HG03558 (cell line): ENCODE results near the gene PHKG1.
"Not testable (repeated sequence)": the region's sequence is repeated elsewhere in the genome, so short reads cannot be mapped to it uniquely, and the experiment has no call there.

Experiments
- ATAC-seq: cut with Tn5 transposase; IDR thresholded peaks from one replicate; pipeline ENCODE4 v1.9.1; 2021; ENCODE audit warnings: moderate number of reproducible peaks; ENCODE audit not compliant: unreplicated experiment; ENCODE audit errors: extremely low read depth

PHKG1 gene

DNA sequence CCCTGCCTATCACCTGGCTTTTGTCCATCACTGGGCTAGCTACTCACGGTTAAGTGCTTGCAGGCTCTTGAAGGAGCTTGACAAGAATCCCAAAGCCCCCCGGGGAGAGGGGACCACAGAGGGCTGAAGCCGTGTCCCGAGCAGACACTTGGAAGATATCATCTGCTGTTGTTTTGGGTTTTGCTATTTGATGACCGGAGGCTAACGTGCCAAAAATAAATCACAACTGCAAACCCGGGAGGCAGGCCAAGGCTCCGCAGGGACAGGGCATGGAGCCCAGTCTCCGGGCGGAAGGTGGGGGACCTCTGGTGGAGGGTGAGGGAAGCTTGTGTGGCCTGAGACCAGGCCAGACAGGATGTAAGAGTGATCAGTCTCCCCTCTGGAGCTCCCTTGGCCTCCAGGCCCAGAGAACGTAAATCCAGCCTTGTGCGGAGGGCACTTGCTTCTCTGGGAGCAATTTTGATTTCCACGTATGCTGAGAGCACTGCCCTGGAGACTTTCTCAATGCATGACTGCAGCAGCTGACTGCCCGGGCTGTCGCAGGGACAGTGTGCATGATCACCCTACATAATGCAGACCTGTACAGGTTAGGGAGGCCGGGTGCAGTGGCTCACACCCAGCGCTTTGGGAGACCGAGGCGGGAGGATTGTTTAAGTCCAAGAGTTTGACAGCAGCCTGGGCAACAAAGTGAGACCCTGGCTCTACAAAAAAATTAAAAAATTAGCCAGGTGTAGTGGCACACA, at the start of gene PHKG1:
TSS of gene PHKG1 (minus strand) at position 164 of the 743 bp plus-strand sequence. CDS start 4,011 bp downstream, outside the sequence.
- no peak for ATAC-seq

DNA sequence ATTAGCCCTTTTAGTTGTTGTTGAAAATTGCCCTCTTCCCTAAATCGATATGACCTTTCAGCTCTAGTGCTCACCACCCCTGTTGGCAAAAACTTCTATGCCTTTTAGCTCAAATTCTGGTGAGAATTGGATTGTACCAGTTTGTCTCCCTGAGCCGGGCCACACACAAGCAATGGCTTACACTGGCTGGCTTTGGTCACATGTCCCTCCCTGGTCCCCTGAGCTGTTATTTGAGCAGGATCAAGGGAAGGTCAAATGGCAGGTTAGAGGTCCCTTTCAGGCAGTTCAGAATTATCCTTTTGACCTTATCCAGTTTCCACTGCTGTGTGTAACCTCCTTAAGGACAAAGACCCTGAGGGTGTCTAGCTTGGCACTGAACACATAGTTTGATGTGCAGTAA, 38.3 kb upstream of the PHKG1 start:
- not testable (repeated sequence) for ATAC-seq

DNA sequence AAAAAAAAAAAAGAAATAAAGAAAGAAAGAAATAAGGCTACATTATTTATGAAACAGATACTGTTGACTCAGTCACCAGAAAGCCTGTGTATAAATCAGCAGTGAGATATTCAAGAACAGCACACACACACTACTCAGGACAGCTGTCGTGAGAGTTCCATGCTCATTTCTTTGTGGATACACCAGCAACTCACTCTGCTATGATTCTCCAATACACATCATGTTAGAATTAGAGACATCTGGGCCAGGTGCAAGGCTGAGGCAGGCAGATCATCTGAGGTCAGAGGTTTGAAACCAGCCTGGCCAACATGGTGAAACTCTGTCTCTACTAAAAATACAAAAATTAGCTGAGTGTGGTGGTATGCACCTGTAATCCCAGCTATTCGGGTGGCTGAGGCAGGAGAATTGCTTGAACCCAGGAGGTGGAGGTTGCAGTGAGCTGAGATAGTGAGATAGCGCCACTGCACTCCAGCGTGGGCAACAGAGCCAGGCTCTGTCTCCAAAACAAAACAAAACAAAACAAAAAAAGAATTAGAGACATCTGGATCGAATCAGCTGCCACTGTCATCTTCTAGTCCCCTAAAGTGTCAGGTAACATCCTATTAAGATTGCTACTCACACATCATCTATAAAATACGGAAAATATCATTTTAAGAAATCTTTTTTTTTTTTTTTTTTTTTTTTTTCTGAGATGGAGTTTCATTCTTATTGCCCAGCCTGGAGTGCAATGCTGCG, 34.7 kb upstream of the PHKG1 start:
- ATAC-seq: no peak

DNA sequence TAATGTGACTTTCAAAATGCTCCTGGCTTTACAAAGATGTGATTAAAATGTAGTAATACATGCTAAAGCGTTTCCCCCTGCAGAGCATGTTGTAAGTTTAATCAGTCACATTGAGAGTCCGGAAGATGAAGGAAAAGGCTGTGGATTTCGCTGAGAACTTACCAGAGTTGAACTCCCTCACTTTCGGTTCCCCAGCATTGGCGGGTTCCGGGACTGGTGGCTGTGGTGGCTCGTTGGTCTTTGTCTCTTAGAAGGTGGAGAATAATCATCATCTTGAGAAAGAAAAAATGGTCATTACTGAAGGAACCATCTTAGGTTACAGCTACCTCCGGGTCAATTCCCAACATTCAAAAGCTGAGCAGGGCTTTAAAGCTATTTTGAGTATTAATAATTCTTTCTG, 33.1 kb upstream of the PHKG1 start:
- no peak for ATAC-seq

DNA sequence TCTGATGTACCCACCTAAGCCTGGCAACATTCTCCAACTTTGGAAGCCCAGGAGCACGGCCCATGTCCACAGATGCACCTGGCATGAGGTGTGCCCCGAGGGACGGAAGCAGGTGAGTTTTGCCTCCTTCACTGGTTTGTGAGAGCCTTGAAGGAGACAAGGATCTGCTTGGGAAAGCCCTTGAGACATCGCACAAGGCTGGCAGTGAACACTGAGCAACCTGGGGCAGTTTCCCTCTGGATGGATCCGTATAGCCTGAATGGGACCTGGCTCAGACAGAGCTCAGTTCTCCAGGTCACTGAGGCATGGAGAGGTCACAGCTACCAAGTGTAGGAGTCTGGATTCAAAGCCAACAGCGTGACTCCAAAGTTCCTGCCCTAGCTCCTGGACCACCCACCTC, 32.2 kb upstream of the PHKG1 start:
- no peak for ATAC-seq

DNA sequence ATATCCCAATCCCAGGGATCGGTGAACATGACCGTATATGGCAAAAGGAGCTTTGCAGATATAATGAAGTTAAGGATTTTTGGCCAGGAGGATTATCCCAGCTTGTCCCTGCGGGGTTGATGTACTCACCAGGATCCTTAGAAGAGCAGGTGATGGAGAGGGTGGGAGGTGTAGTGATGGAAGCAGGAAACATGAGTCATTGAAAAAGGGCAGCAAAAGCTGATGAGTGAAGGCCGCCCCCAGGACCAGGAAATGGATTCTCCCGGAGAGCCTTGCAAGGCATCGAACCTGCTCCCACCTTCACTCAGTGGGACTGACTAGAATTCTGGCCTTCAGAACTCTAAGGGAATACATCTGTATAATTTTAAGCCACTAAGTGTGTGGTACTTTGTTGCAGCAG, 28.7 kb upstream of the PHKG1 start:
- no peak for ATAC-seq

DNA sequence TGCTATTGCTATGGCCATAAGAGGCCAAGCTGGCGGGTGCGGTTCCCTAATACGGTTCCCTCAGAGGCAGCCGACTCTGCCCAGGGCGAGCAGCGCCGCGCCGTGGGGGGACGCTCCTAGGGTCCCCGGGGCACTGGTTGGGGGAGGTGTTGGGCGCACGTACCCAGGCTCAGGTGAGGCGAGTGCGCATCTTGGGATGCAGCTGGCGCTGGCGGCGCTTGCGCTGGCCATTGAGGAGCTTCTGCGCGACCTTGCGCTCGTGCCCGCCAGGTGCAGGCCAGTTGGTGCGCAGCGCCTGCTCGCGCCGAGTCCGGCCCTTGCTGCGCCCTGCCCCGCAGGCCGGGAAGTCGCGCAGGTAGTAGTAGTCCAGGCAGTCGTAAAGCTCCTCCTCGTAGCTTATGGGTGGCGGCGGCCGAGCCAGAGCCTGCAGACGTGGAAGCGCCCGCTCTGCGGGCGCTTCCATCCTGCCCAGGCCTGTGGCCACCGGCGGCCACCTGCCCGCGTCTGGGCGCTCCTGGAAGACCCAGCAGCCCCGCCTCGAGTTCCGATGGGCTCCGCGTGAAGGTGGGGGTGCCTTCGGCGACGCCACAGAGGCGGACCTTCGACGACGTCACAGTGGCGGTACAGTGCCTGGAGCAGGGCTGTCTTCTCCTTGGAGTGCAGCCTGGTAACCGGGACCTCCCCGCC, 23.2 kb upstream of the PHKG1 start, which contains the start of gene NUPR2:
TSS of gene NUPR2 (minus strand) at position 566 of the 687 bp plus-strand sequence. CDS start at position 463, 103 bp downstream.
- ATAC-seq: no peak

DNA sequence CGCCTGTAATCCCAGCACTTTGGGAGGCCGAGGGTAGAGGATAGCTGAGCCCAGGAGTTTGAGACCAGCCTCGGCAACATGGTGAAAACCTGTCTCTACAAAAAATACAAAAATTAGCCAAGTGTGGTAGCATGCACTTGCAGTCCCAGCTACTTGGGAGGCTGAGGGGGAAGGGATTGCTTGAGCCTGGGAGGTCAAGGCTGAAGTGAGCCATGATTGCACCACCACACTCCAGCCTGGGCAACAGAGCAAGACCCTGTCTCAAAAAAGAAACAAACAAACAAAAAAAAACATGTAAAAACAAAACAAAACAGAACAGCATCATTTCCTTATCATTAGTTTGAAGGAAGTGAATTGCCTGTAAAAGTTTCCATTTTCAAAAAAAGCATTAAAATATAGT, 19.5 kb upstream of the PHKG1 start:
- not testable (repeated sequence) for ATAC-seq

DNA sequence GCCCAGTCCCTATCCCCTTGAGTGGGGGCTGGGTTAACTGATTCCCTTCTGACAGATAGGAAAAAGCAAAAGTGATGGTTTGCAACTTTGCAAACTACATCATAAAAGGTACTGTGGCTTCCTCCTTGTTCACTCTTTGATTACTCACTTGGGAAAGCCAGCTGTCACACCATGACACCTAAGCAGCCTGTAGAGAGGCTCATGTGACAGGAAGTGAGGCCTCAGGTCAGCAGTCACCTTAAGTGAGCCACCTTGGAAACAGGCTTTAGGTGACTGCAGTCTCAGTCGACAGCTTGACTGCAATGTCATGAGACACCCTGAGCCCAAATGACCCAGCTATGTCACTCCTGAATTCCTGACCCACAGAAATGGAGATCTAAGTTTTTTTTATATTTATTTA, 17.9 kb upstream of the PHKG1 start:
- ATAC-seq: no peak

DNA sequence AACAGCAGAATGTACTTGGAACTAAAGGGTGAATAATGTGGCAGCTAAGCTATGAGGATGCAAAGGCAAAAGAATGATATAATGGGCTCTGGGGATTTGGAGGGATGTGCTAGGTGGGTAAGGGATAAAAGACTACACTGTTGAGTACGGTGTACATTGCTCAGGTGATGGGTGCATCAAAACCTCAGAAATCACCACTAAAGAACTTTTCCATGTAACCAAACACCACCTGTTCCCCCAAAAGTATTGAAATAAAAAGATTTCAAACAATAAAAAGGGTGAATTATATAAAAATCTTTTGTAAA, 15.2 kb upstream of the PHKG1 start:
- ATAC-seq: no peak

DNA sequence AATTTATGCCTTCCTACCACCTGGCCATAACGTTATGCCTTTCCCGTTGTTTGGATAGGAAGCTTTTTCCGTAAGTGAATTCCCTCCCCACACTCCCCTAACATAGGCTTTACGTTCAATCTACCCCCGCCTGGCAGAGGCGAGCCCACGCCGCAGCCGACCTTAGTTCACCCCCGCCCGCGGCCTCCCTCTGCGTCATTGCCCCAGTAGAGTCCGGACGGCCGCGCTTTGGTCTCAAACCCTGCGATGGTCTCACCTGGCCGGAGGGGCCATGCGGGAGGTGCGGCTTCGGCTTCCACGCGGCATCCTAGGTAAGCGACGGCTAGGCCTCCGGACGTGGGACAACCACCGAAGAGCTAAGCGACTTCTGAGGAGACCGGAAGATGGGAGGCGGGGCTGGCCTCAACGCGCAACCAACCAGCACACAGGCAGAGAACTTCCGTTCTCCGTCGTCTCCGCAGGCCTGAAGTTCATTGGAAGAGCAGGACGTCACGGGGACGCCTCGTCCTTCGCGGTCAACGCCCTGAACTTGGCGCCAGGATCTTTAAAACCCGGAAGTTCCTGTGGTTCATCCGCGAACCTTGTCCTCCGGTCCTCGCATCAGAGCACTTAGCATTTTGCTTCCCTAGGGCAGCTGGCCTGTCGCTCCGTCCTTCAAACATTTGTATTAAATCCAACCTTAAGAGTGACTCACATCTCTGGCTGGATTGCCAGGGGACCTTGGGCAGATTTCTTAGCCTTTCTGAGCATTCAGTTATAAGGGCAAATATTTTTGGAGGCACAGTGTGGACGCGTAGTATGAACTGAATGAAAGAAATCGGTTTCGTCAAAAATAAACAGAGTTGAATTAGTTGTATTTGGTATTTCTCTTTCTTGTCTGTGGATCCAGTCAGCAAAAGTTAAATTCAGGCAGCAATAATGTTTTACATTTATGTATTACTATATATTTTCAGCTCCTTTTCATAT, 13.6 kb upstream of the PHKG1 start, which contains the start of gene CHCHD2:
TSS of gene CHCHD2 (minus strand) at position 369 of the 966 bp plus-strand sequence. CDS start at position 306, 63 bp downstream.
- ATAC-seq: peak; percentile 99

DNA sequence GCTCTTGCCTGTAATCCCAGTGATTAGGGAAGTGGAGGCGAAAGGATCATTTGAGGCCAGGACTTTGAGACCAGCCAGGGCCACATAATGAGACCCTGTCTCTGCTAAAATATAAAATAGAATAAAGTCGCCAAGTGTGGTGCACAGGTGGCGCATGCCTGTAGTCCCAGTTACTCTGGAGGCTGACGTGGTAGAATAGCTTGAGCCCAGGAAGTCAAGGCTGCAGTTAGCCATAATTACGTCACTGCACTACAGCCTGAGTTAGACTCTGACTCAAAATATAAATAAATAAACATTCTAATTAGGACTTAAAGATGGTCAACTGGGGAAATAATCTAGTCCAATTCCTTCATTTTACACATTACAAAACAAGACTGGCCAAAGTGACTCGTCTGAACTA, 12.8 kb upstream of the PHKG1 start:
- no peak for ATAC-seq

DNA sequence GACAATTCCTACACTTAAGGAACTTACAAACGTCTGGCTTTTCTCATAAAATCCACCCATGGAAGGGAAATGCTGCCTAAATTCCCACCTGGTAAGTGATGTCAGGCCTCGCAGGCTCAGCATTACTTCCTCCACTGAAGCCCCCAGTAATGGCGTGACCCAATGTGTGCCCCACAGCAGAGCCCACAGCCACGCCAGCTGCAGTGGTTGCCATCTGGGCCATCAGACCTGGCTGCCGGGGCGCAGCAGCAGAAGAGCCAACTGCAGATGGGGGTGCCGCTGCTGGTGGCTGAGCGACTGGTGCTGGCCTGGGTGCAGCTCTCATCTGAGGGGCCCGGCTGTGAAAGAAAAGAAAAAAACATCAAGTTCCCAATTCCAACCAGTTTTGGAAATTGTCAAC, 11.4 kb upstream of the PHKG1 start:
- ATAC-seq: not testable (repeated sequence)

DNA sequence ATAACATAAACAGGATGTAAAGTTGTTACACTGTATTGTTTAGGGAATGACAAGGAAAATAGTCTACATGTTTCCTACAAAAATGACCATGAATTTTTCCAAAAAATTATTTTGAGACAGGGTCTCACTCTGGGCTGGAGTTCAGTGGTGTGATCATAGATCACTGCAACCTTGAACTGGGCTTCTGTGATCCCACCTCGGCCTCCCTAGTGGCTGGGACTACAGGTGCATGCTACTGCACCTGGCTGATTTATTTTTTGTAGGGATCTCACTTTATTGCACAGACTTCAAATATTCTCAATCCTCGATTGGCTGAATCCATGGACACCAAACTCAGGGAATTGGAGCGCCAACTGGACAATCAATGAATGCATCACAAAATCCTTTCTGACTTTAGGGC, 6.9 kb upstream of the PHKG1 start:
- no peak for ATAC-seq

DNA sequence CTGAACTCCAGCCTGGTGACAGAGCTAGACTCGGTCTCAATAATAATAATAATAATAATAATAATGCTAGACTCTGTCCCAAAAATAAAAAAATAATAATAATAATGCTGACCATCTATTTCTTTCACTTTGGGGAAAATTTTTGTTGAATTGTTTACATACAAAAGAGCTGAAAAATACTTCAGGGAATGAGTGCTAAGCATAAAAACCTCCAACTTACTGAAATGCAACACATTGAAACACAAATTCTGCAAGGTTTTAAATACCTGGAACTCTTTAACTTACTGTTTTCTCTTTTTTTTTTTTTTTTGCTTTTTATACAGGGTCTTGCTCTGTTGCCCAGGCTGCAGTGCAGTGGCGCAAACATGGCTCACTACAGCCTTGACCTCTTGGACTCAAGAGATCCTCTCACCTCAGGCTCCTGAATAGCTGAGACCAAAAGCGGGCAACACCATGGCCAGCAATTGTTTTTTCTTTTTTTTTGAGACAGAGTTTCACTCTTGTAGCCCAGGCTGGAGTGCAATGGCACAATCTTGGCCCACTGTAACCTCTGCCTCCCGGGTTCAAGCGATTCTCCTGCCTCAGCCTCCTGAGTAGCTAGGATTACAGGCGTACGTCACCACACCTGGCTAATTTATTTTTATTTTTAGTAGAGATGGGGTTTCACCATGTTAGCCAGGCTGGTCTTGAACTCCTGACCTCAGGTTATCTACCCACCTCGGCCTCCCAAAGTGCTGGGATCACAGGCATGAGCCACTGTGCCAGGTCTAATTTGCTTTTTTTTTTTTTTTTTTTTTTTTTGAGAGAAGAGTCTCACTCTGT, 5.6 kb upstream of the PHKG1 start:
- not testable (repeated sequence) for ATAC-seq

DNA sequence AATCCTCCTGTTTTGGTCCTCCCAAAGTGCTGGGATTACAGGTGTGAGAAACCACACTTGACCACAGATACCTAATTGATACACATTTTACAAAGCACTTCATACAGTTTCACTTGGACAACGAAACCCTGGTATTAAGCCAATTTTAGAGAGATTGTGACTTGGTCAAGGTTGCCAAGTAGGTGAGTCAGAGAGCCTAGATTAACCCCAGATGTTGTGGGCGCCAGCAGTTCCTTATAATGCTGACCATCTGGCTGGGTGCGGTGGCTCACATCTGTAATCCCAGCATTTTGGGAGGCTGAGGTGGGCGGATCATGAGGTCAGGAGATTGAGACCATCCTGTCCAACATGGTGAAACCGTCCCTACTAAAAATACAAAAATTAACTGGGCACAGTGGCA, 4.9 kb upstream of the PHKG1 start:
- ATAC-seq: no peak

DNA sequence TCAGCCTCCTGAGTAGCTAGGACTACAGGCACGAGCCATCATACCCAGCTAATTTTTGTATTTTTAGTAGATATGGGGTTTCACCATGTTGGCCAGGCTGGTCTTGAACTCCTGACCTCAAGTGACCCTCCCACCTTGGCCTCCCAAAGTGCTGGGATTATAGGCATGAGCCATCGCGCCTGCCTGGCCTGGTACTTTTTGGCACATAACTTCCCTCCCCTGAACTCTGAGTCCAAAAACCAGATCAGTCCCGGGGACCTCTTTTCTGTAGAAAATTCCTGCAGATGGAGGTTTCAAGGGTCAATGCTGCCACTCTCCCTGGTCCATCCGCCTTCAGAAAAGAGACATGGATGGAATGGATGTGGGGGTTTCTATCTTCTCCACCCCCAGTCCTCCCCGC, 364 bp downstream of the PHKG1 start:
- ATAC-seq: not testable (repeated sequence)

DNA sequence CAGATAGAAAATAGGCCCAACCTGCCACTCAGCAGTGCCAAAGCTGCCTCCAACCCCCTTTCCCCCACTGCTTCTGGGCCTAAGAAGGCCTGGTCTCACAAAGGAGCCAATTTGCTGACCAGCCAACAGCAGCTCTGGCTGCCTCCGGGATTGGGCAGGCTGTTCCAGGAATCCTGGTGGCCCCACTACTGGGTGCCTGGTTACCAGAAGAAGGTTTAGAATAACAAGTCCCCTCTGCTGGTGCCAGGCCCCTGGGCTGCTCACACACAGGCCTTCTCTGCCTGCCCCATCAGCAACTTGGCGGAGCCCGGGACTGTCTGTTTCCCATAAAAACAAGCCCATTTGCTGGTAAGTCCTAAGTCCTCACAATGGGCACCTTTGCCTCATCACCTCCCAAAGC, 1.2 kb downstream of the PHKG1 start:
- no peak for ATAC-seq

DNA sequence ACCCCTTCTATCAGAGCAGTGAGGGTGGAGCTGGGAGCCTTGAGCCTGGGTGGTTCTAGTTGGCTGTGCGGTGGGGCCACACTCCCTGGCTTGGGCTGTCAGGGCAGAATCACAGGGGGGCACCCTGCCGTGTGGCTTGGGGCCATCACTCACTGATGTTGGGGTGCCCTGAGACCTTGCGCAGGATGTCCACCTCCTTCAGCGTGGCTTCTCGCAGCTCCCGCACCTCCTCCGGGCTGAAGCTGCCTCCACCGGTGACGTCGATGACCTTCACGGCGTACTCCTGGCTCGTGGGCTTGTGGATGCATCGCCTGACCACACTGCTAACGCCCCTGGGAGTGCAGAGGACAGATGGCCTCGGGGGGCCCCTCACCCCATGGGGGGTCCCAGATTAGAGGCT, 5.3 kb downstream of the PHKG1 start:
- no peak for ATAC-seq
